Measurements from ENCODE around the gene CDX1.

Gene CDX1

GRCh38 chr5:150129813-150130492, 36.6 kb upstream of the CDX1 start:
- Histone ChIP-seq H3K4me1 (no peaks in the 10 kb centered on the region), H3K4me3 (ENCODE audit: low read depth, low read length) (no peak overlapping the region), H3K9me3 (no peaks in the 10 kb centered on the region), H3K36me3 (peaks cover 24% of the 10 kb centered on the region), H3K27me3 (no peaks in the 10 kb centered on the region)
- DNase-seq = peak; percentile 75
- TF ChIP-seq CTCF (IDR thresholded peaks at IDR 0.05; ENCODE audit: low read depth, low read length) = peak; percentile 97

- peaks cover 21% of the 10 kb centered on the region for H3K36me3 ChIP-seq
- H3K4me1 ChIP-seq = no peaks in the 10 kb centered on the region
- no peaks in the 10 kb centered on the region for H3K9me3 ChIP-seq
- H3K27me3 ChIP-seq = no peaks in the 10 kb centered on the region
- no peak for DNase-seq
- no peak overlapping the region for H3K4me3 ChIP-seq (ENCODE audit: low read depth, low read length)
- no peak for TF ChIP-seq CTCF (IDR thresholded peaks at IDR 0.05; ENCODE audit: low read depth, low read length)
These were observed 36.1 kb upstream of the CDX1 start for GRCh38 chr5:150130493-150130922.

- Histone ChIP-seq H3K27me3 (no peaks in the 10 kb centered on the region), H3K4me1 (no peaks in the 10 kb centered on the region), H3K4me3 (ENCODE audit: low read depth, low read length) (no peak overlapping the region), H3K9me3 (no peaks in the 10 kb centered on the region), H3K36me3 (peaks cover 21% of the 10 kb centered on the region)
- TF ChIP-seq CTCF (IDR thresholded peaks at IDR 0.05; ENCODE audit: low read depth, low read length) = no peak
- no peak for DNase-seq
These were observed 35.1 kb upstream of the CDX1 start for GRCh38 chr5:150131461-150131860.

- DNase-seq = no peak
- TF ChIP-seq CTCF (IDR thresholded peaks at IDR 0.05; ENCODE audit: low read depth, low read length) = no peak
- peaks cover 24% of the 10 kb centered on the region for H3K36me3 ChIP-seq
These were observed 34.4 kb upstream of the CDX1 start for GRCh38 chr5:150131978-150132694.

GRCh38 chr5:150132740-150133139, 33.8 kb upstream of the CDX1 start:
- Histone ChIP-seq H3K36me3 (peaks cover 24% of the 10 kb centered on the region), H3K4me3 (ENCODE audit: low read depth, low read length) (no peak overlapping the region), H3K4me1 (peaks cover 7% of the 10 kb centered on the region; the same call in 1 of the 2 replicates), H3K27me3 (no peaks in the 10 kb centered on the region), H3K9me3 (no peaks in the 10 kb centered on the region)
- no peak for TF ChIP-seq CTCF (IDR thresholded peaks at IDR 0.05; ENCODE audit: low read depth, low read length)
- no peak for DNase-seq

More at GRCh38 chr5:150131978-150132694, 34.4 kb upstream of the CDX1 start:
- Histone ChIP-seq H3K4me1 (peaks cover under 1% of the 10 kb centered on the region; the same call in 1 of the 2 replicates), H3K9me3 (no peaks in the 10 kb centered on the region), H3K4me3 (ENCODE audit: low read depth, low read length) (no peak overlapping the region), H3K27me3 (no peaks in the 10 kb centered on the region)
